HCEC 1CT (cell line): ENCODE results near the gene RNF146.

Experiments
- DNase-seq: peaks from one replicate; pipeline ENCODE4 v3.0.0-alpha.2; 2017

Gene RNF146

GRCh38 chr6:127288705-127289104 lies 22.0 kb downstream of the RNF146 start:
- peak; percentile 18 for DNase-seq

- no peak for DNase-seq
These were observed 23.3 kb downstream of the RNF146 start for GRCh38 chr6:127289934-127290333.

- DNase-seq, result no peak
These were observed 24.0 kb downstream of the RNF146 start for GRCh38 chr6:127290391-127291265.

GRCh38 chr6:127291495-127291894 lies 24.8 kb downstream of the RNF146 start:
- DNase-seq, result no peak

GRCh38 chr6:127297502-127298070 lies 30.9 kb downstream of the RNF146 start:
- DNase-seq, result no peak

- no peak for DNase-seq
These were observed 31.8 kb downstream of the RNF146 start for GRCh38 chr6:127298475-127298874.

- DNase-seq, result peak; percentile 34
These were observed 33.0 kb downstream of the RNF146 start for GRCh38 chr6:127299522-127300240.

- peak; percentile 89 for DNase-seq
These were observed 33.7 kb downstream of the RNF146 start for GRCh38 chr6:127300411-127300810.

- no peak for DNase-seq
These were observed 34.6 kb downstream of the RNF146 start for GRCh38 chr6:127301199-127301700.

- peak; percentile 46 for DNase-seq
These were observed 36.3 kb downstream of the RNF146 start for GRCh38 chr6:127302728-127303660.

GRCh38 chr6:127303917-127304316 lies 37.3 kb downstream of the RNF146 start:
- DNase-seq, result no peak

GRCh38 chr6:127305741-127306140 lies 39.1 kb downstream of the RNF146 start:
- DNase-seq, result no peak

- DNase-seq, result no peak
These were observed 50.9 kb downstream of the RNF146 start for GRCh38 chr6:127317388-127318128.

- DNase-seq, result no peak
These were observed 53.0 kb downstream of the RNF146 start for GRCh38 chr6:127319686-127320085.

GRCh38 chr6:127328043-127328609 lies 61.5 kb downstream of the RNF146 start:
- DNase-seq, result peak; percentile 17

GRCh38 chr6:127331256-127331655 lies 64.6 kb downstream of the RNF146 start:
- peak; percentile 8 for DNase-seq

- no peak for DNase-seq
These were observed 65.8 kb downstream of the RNF146 start for GRCh38 chr6:127332383-127332961.
